GM18520 (cell line): Measurements from ENCODE around the gene GARS1.

Experiments used
- ATAC-seq: cut with Tn5 transposase; IDR thresholded peaks from one replicate; pipeline ENCODE4 v1.9.1; 2021; ENCODE audit not compliant: unreplicated experiment

GARS1 gene

GRCh38 chr7:30654296-30655090 is 59.8 kb downstream of the GARS1 start:
- ATAC-seq: no peak

GRCh38 chr7:30655096-30655970 is 60.7 kb downstream of the GARS1 start:
- ATAC-seq: no peak

- no peak for ATAC-seq
These were observed 61.6 kb downstream of the GARS1 start for GRCh38 chr7:30656006-30656957.

GRCh38 chr7:30657131-30657530 is 62.5 kb downstream of the GARS1 start:
- no peak for ATAC-seq

- no peak for ATAC-seq
These were observed 63.9 kb downstream of the GARS1 start for GRCh38 chr7:30658479-30659074.

GRCh38 chr7:30659312-30659711 is 64.6 kb downstream of the GARS1 start:
- no peak for ATAC-seq

- no peak for ATAC-seq
These were observed 65.9 kb downstream of the GARS1 start for GRCh38 chr7:30660331-30661255.

GRCh38 chr7:30661926-30662325 is 67.2 kb downstream of the GARS1 start:
- ATAC-seq: no peak

- no peak for ATAC-seq
These were observed 67.8 kb downstream of the GARS1 start for GRCh38 chr7:30662431-30662939.

GRCh38 chr7:30663414-30663813 is 68.7 kb downstream of the GARS1 start:
- ATAC-seq: no peak

- ATAC-seq: no peak
These were observed 69.7 kb downstream of the GARS1 start for GRCh38 chr7:30664184-30664885.

GRCh38 chr7:30665043-30665442 is 70.4 kb downstream of the GARS1 start:
- ATAC-seq: no peak

- ATAC-seq: no peak
These were observed 70.8 kb downstream of the GARS1 start for GRCh38 chr7:30665449-30665848.

- ATAC-seq: no peak
These were observed 72.5 kb downstream of the GARS1 start for GRCh38 chr7:30667172-30667571.

GRCh38 chr7:30668102-30668501 is 73.4 kb downstream of the GARS1 start:
- no peak for ATAC-seq

GRCh38 chr7:30671793-30672465 is 77.3 kb downstream of the GARS1 start:
- ATAC-seq: no peak

- ATAC-seq: no peak
These were observed 79.7 kb downstream of the GARS1 start for GRCh38 chr7:30674420-30674819.

GRCh38 chr7:30674876-30675275 is 80.2 kb downstream of the GARS1 start:
- ATAC-seq: no peak
